Measurements from ENCODE around the gene ZNF81. TPM values are rescaled to one million over a fixed set of nuclear protein-coding genes. Genes with fewer than 3 reads are reported as not detected.
"Not testable (repeated sequence)": the region's sequence is repeated elsewhere in the genome, so short reads cannot be mapped to it uniquely, and the experiment has no call there.

Gene ZNF81
- 19.4 TPM for total RNA-seq (ENCODE audit: unreplicated experiment)
- long read RNA-seq, full-length matches to known transcripts = 1 of 2 reads
- long read RNA-seq, partial matches to known transcripts = 0 of 2 reads
- long read RNA-seq, other reads (novel, unspliced or antisense) = 1 of 2 reads

GRCh38 chrX:47836164-47837072 lies at the start of gene ZNF81:
Gene ZNF81, plus strand, starts transcription at chrX:47836902. Its CDS starts 9,366 bp downstream, at chrX:47846268.
- Mint-ChIP-seq H3K27me3 (ENCODE audit: unreplicated experiment) (no peaks in the 10 kb centered on the region), H3K27ac (ENCODE audit: unreplicated experiment) (peak within 1 kb of the TSS; percentile 93), H3K36me3 (ENCODE audit: unreplicated experiment) (no peaks in the 10 kb centered on the region), H3K9me3 (ENCODE audit: unreplicated experiment) (no peaks in the 10 kb centered on the region), H3K4me3 (ENCODE audit: unreplicated experiment) (peak within 1 kb of the TSS; percentile 96), H3K4me1 (ENCODE audit: low read depth, unreplicated experiment) (peaks cover 1% of the 10 kb centered on the region)
- peak; percentile 94 for DNase-seq
- TF ChIP-seq, protein P1, sequence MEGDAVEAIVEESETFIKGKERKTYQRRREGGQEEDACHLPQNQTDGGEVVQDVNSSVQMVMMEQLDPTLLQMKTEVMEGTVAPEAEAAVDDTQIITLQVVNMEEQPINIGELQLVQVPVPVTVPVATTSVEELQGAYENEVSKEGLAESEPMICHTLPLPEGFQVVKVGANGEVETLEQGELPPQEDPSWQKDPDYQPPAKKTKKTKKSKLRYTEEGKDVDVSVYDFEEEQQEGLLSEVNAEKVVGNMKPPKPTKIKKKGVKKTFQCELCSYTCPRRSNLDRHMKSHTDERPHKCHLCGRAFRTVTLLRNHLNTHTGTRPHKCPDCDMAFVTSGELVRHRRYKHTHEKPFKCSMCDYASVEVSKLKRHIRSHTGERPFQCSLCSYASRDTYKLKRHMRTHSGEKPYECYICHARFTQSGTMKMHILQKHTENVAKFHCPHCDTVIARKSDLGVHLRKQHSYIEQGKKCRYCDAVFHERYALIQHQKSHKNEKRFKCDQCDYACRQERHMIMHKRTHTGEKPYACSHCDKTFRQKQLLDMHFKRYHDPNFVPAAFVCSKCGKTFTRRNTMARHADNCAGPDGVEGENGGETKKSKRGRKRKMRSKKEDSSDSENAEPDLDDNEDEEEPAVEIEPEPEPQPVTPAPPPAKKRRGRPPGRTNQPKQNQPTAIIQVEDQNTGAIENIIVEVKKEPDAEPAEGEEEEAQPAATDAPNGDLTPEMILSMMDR (IDR thresholded peaks at IDR 0.05; ENCODE audit: partially characterized antibody, unreplicated experiment) = no peak

DNA sequence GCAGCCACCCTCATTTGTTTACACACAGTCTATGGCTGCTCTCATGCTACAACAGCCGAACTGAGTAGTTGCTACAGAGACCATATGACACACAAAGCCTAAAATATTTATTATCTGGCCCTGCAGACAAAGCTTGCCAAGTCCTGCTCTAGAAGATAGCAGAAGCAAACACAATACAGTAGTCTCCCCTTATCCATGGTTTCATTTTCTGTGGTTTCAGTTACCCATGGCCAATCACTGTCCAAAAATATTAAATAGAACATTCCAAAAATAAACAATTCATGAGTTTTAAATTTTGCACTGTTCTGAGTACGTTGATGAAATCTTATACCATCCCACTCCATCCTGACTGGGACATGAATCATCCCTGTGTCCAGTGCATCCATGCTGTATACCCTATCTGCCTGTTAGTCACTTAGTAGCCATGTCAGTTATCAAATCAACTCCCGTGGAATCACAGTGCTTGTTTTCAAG lies 40.2 kb upstream of the ZNF81 start:
- DNase-seq = no peak
- Mint-ChIP-seq H3K27ac (ENCODE audit: unreplicated experiment) (no peak overlapping the region), H3K9me3 (ENCODE audit: unreplicated experiment) (no peaks in the 10 kb centered on the region), H3K36me3 (ENCODE audit: unreplicated experiment) (no peaks in the 10 kb centered on the region), H3K27me3 (ENCODE audit: unreplicated experiment) (no peaks in the 10 kb centered on the region), H3K4me1 (ENCODE audit: low read depth, unreplicated experiment) (no peaks in the 10 kb centered on the region), H3K4me3 (ENCODE audit: unreplicated experiment) (no peak overlapping the region)
- TF ChIP-seq, protein P1 (IDR thresholded peaks at IDR 0.05; ENCODE audit: partially characterized antibody, unreplicated experiment) = no peak

DNA sequence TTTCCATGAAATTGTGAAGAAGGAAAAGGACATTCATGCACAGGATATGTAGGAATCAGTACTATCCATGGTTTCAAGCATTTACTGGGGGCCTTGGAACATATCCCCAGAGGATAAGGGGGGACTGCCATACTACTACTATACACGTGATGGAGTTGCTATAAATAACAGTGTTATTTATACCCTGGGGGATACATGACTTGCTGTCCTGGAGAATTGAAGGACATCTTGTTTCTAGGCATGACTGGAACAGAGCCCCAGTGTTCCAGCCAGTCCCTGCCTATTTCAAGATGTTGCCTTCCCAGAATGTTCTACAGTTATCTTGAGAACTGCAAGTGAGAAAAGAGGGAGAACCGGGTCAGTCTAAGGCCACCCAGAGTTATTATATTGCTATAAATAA lies 39.6 kb upstream of the ZNF81 start:
- H3K9me3 Mint-ChIP-seq (ENCODE audit: unreplicated experiment) = no peaks in the 10 kb centered on the region
- TF ChIP-seq, protein P1 (IDR thresholded peaks at IDR 0.05; ENCODE audit: partially characterized antibody, unreplicated experiment) = no peak
- no peak for DNase-seq
- no peaks in the 10 kb centered on the region for H3K36me3 Mint-ChIP-seq (ENCODE audit: unreplicated experiment)
- H3K27ac Mint-ChIP-seq (ENCODE audit: unreplicated experiment) = no peak overlapping the region
- H3K27me3 Mint-ChIP-seq (ENCODE audit: unreplicated experiment) = no peaks in the 10 kb centered on the region
- H3K4me3 Mint-ChIP-seq (ENCODE audit: unreplicated experiment) = no peak overlapping the region
- H3K4me1 Mint-ChIP-seq (ENCODE audit: low read depth, unreplicated experiment) = no peaks in the 10 kb centered on the region

GRCh38 chrX:47798861-47799260 lies 37.8 kb upstream of the ZNF81 start:
- TF ChIP-seq, protein P1 (IDR thresholded peaks at IDR 0.05; ENCODE audit: partially characterized antibody, unreplicated experiment) = no peak
- Mint-ChIP-seq H3K9me3 (ENCODE audit: unreplicated experiment) (no peaks in the 10 kb centered on the region), H3K4me3 (ENCODE audit: unreplicated experiment) (no peak overlapping the region), H3K27me3 (ENCODE audit: unreplicated experiment) (no peaks in the 10 kb centered on the region), H3K36me3 (ENCODE audit: unreplicated experiment) (no peaks in the 10 kb centered on the region), H3K27ac (ENCODE audit: unreplicated experiment) (no peak overlapping the region), H3K4me1 (ENCODE audit: low read depth, unreplicated experiment) (no peaks in the 10 kb centered on the region)
- DNase-seq = no peak

GRCh38 chrX:47802589-47802988 lies 34.1 kb upstream of the ZNF81 start:
- H3K27ac Mint-ChIP-seq (ENCODE audit: unreplicated experiment) = no peak overlapping the region
- no peaks in the 10 kb centered on the region for H3K9me3 Mint-ChIP-seq (ENCODE audit: unreplicated experiment)
- no peaks in the 10 kb centered on the region for H3K4me1 Mint-ChIP-seq (ENCODE audit: low read depth, unreplicated experiment)
- H3K27me3 Mint-ChIP-seq (ENCODE audit: unreplicated experiment) = no peaks in the 10 kb centered on the region
- H3K36me3 Mint-ChIP-seq (ENCODE audit: unreplicated experiment) = no peaks in the 10 kb centered on the region
- no peak for DNase-seq
- TF ChIP-seq, protein P1 (IDR thresholded peaks at IDR 0.05; ENCODE audit: partially characterized antibody, unreplicated experiment) = no peak
- no peak overlapping the region for H3K4me3 Mint-ChIP-seq (ENCODE audit: unreplicated experiment)

- H3K9me3 Mint-ChIP-seq (ENCODE audit: unreplicated experiment) = not testable (repeated sequence)
These were observed 33.6 kb upstream of the ZNF81 start for GRCh38 chrX:47803103-47803502.

More at GRCh38 chrX:47803103-47803502, 33.6 kb upstream of the ZNF81 start:
- H3K4me1 Mint-ChIP-seq (ENCODE audit: low read depth, unreplicated experiment); DNase-seq; H3K36me3 Mint-ChIP-seq (ENCODE audit: unreplicated experiment); H3K27me3 Mint-ChIP-seq (ENCODE audit: unreplicated experiment); H3K27ac Mint-ChIP-seq (ENCODE audit: unreplicated experiment); H3K4me3 Mint-ChIP-seq (ENCODE audit: unreplicated experiment): not testable (repeated sequence)

Data from glutamatergic neuron (in vitro differentiated cells).